Measurements from ENCODE around the gene PGBD5. TPM values are rescaled to one million over a fixed set of nuclear protein-coding genes. Genes with fewer than 3 reads are reported as not detected.

The PGBD5 gene
- total RNA-seq, 1 donor from 2014 or later: 14.7 TPM

DNA sequence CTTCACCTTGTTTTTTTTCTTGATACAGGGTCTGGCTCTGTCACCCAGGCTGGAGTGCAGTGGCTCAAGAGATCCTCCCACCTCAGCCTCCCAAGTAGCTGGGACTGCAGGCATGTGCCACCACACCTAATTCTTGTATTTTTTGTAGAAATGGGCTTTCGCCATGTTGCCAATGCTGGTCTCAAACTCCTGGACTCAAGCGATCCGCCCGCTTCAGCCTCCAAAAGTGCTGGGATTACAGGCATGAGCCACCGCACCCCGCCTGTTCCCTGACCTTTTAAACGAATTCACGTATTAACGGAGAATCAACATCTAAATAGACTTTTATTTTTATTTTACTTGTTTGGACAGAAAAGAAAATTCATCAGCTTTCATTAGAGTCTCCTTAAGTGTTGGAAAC, 104.8 kb downstream of the PGBD5 start:
- peaks cover 2% of the 10 kb centered on the region for H3K27me3 ChIP-seq (ENCODE audit: insufficient read depth, low read length)
- peaks cover 12% of the 10 kb centered on the region for H3K4me1 Mint-ChIP-seq (ENCODE audit: low read depth, unreplicated experiment)
- H3K4me1 ChIP-seq (ENCODE audit: insufficient read depth, low read length): no peaks in the 10 kb centered on the region
- no peaks in the 10 kb centered on the region for H3K9me3 ChIP-seq (ENCODE audit: insufficient read depth, low read depth, low read length)
- H3K36me3 ChIP-seq (ENCODE audit: insufficient read depth, low read length): no peaks in the 10 kb centered on the region
- no peak overlapping the region for H3K4me3 Mint-ChIP-seq (ENCODE audit: unreplicated experiment)
- no peak overlapping the region for H3K9ac ChIP-seq (ENCODE audit: low read length)
- H3K27ac ChIP-seq (ENCODE audit: low read depth, low read length): no peak overlapping the region
- TF ChIP-seq EZH2 (IDR thresholded peaks at IDR 0.05; ENCODE audit: insufficient read depth, low read length): no peak
- TF ChIP-seq, protein P1, sequence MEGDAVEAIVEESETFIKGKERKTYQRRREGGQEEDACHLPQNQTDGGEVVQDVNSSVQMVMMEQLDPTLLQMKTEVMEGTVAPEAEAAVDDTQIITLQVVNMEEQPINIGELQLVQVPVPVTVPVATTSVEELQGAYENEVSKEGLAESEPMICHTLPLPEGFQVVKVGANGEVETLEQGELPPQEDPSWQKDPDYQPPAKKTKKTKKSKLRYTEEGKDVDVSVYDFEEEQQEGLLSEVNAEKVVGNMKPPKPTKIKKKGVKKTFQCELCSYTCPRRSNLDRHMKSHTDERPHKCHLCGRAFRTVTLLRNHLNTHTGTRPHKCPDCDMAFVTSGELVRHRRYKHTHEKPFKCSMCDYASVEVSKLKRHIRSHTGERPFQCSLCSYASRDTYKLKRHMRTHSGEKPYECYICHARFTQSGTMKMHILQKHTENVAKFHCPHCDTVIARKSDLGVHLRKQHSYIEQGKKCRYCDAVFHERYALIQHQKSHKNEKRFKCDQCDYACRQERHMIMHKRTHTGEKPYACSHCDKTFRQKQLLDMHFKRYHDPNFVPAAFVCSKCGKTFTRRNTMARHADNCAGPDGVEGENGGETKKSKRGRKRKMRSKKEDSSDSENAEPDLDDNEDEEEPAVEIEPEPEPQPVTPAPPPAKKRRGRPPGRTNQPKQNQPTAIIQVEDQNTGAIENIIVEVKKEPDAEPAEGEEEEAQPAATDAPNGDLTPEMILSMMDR (IDR thresholded peaks at IDR 0.05; ENCODE audit: insufficient read depth, low read depth, low read length): no peak
- FAIRE-seq: no peak
- H3K27ac Mint-ChIP-seq (ENCODE audit: unreplicated experiment): no peak overlapping the region
- H3K4me3 ChIP-seq (ENCODE audit: insufficient read depth, low read depth, low read length): no peak overlapping the region
- no peaks in the 10 kb centered on the region for H3K9me3 Mint-ChIP-seq (ENCODE audit: unreplicated experiment)
- H3K4me2 ChIP-seq (ENCODE audit: low read length): no peak overlapping the region
- H4K20me1 ChIP-seq (ENCODE audit: insufficient read depth, low read length): no peaks in the 10 kb centered on the region
- no peaks in the 10 kb centered on the region for H3K79me2 ChIP-seq (ENCODE audit: insufficient read depth, low read length)
- H3K36me3 Mint-ChIP-seq (ENCODE audit: low read depth, unreplicated experiment): peaks cover 39% of the 10 kb centered on the region
- no peak overlapping the region for H2AFZ ChIP-seq (ENCODE audit: low read depth, low read length)
- peaks cover 5% of the 10 kb centered on the region for H3K27me3 Mint-ChIP-seq (ENCODE audit: low read depth, unreplicated experiment)
- DNase-seq (ENCODE audit: low read depth): no peak

DNA sequence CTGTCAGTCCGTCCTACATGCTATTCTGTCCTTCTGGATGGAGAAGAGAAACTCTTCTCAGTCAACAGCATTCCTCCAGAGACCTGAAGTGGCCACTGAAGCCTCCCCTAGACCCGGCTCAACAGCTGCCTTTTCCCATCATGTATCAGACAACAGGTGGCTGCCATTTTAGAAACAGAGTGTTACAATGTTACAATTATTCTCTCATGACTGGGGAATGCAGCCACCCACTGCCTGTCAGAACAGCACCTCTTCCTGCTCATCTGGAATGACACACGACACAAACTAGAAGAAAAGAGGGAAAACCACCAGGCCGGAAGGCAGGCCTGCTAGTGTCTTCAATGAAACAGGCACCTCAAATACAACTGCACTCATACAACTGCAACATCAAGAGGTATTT, 105.3 kb downstream of the PGBD5 start:
- Histone ChIP-seq H2AFZ (ENCODE audit: low read depth, low read length) (no peak overlapping the region), H3K79me2 (ENCODE audit: insufficient read depth, low read length) (no peaks in the 10 kb centered on the region), H3K4me2 (ENCODE audit: low read length) (no peak overlapping the region), H3K4me3 (ENCODE audit: insufficient read depth, low read depth, low read length) (no peak overlapping the region), H3K9me3 (ENCODE audit: insufficient read depth, low read depth, low read length) (no peaks in the 10 kb centered on the region), H4K20me1 (ENCODE audit: insufficient read depth, low read length) (no peaks in the 10 kb centered on the region), H3K9ac (ENCODE audit: low read length) (no peak overlapping the region), H3K27me3 (ENCODE audit: insufficient read depth, low read length) (peaks cover 2% of the 10 kb centered on the region), H3K36me3 (ENCODE audit: insufficient read depth, low read length) (no peaks in the 10 kb centered on the region), H3K27ac (ENCODE audit: low read depth, low read length) (no peak overlapping the region), H3K4me1 (ENCODE audit: insufficient read depth, low read length) (no peaks in the 10 kb centered on the region)
- peak overlapping the region; percentile 34 for H3K27ac Mint-ChIP-seq (ENCODE audit: unreplicated experiment)
- H3K27me3 Mint-ChIP-seq (ENCODE audit: low read depth, unreplicated experiment): peaks cover 5% of the 10 kb centered on the region
- DNase-seq (ENCODE audit: low read depth) (no peak), FAIRE-seq (no peak)
- H3K4me1 Mint-ChIP-seq (ENCODE audit: low read depth, unreplicated experiment): peaks cover 12% of the 10 kb centered on the region
- H3K9me3 Mint-ChIP-seq (ENCODE audit: unreplicated experiment): no peaks in the 10 kb centered on the region
- H3K36me3 Mint-ChIP-seq (ENCODE audit: low read depth, unreplicated experiment): peaks cover 39% of the 10 kb centered on the region
- TF ChIP-seq, protein P1 (IDR thresholded peaks at IDR 0.05; ENCODE audit: insufficient read depth, low read depth, low read length): no peak
- no peak for TF ChIP-seq EZH2 (IDR thresholded peaks at IDR 0.05; ENCODE audit: insufficient read depth, low read length)
- H3K4me3 Mint-ChIP-seq (ENCODE audit: unreplicated experiment): no peak overlapping the region

DNA sequence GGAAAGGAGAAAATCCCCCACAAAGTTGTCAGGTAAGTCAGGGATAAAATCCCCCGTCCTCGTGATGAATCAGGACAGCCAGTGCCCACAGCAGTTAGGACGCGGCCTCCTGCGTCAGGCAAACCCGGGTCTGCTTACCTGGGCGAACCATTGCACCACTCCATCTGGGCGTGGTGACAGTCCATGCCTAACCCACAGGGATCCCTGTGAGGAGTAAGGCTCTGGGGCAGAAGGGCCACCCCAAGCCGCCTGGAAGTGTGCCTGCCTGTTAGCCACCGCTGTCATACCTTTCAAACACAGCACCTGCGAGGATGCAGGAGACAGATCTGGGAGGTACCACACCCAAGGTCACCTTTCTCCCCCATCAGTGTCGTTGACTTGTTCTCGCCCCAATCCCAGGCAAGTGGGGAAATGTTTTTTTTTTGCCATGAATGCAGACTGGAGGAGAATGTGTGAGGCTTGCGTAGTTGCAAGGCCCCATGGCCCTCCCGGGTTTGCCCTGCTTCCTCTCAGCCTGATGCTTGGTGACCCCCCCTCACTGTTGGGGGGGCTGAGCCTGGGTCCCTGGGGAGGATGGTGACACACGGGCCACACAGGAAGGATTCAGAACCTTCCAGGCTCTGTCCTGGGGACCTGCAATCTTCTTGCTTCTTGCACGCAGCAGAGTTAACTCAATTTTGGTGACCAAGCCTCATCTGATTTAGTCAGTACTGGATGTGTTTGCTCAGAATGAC, 107.0 kb downstream of the PGBD5 start:
- Mint-ChIP-seq H3K36me3 (ENCODE audit: low read depth, unreplicated experiment) (peaks cover 27% of the 10 kb centered on the region), H3K4me1 (ENCODE audit: low read depth, unreplicated experiment) (peaks cover 12% of the 10 kb centered on the region), H3K9me3 (ENCODE audit: unreplicated experiment) (no peaks in the 10 kb centered on the region), H3K4me3 (ENCODE audit: unreplicated experiment) (no peak overlapping the region), H3K27ac (ENCODE audit: unreplicated experiment) (no peak overlapping the region), H3K27me3 (ENCODE audit: low read depth, unreplicated experiment) (peaks cover 7% of the 10 kb centered on the region)
- Histone ChIP-seq H3K4me2 (ENCODE audit: low read length) (no peak overlapping the region), H3K79me2 (ENCODE audit: insufficient read depth, low read length) (no peaks in the 10 kb centered on the region), H2AFZ (ENCODE audit: low read depth, low read length) (no peak overlapping the region), H3K9me3 (ENCODE audit: insufficient read depth, low read depth, low read length) (no peaks in the 10 kb centered on the region), H3K4me1 (ENCODE audit: insufficient read depth, low read length) (no peaks in the 10 kb centered on the region), H4K20me1 (ENCODE audit: insufficient read depth, low read length) (no peaks in the 10 kb centered on the region), H3K27ac (ENCODE audit: low read depth, low read length) (no peak overlapping the region), H3K4me3 (ENCODE audit: insufficient read depth, low read depth, low read length) (no peak overlapping the region), H3K27me3 (ENCODE audit: insufficient read depth, low read length) (peaks cover 4% of the 10 kb centered on the region), H3K9ac (ENCODE audit: low read length) (no peak overlapping the region), H3K36me3 (ENCODE audit: insufficient read depth, low read length) (no peaks in the 10 kb centered on the region)
- FAIRE-seq (no peak), DNase-seq (ENCODE audit: low read depth) (no peak)
- no peak for TF ChIP-seq EZH2 (IDR thresholded peaks at IDR 0.05; ENCODE audit: insufficient read depth, low read length)
- TF ChIP-seq, protein P1 (IDR thresholded peaks at IDR 0.05; ENCODE audit: insufficient read depth, low read depth, low read length): no peak

Data from astrocyte (in vitro differentiated cells and primary cell).